Measurements from ENCODE around the gene ZNF385B. TPM values are rescaled to one million over a fixed set of nuclear protein-coding genes. Genes with fewer than 3 reads are reported as not detected.

The ZNF385B gene
- polyA plus RNA-seq, 1 of the 3 experiments (the other 2 are of a cell fraction) = 0.16 TPM

DNA sequence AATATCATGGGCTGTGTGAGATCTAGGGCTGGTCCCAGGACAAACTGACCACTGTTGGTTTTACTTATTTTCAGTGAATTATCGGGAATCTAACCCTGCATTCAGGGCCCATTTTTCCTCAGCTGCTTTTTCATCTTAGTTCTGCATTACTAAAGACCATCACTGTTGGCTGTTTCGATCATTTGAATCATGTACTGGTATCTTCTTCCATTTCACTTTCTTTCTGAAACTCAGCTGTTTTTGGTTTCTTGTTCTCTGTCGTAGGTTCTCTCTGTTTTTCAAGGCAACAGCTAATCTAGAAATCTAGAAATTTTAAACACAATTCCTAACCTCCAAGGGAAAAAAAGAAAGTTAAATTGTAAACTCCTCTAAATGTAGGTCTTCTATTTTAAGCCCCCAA lies 436.8 kb downstream of the ZNF385B start (continued):
- no peak for TF ChIP-seq TCF12 (IDR thresholded peaks at IDR 0.05)
- TF ChIP-seq RXRA (IDR thresholded peaks at IDR 0.05; ENCODE audit: borderline replicate concordance, low read depth) = no peak
- TF ChIP-seq, protein P1, sequence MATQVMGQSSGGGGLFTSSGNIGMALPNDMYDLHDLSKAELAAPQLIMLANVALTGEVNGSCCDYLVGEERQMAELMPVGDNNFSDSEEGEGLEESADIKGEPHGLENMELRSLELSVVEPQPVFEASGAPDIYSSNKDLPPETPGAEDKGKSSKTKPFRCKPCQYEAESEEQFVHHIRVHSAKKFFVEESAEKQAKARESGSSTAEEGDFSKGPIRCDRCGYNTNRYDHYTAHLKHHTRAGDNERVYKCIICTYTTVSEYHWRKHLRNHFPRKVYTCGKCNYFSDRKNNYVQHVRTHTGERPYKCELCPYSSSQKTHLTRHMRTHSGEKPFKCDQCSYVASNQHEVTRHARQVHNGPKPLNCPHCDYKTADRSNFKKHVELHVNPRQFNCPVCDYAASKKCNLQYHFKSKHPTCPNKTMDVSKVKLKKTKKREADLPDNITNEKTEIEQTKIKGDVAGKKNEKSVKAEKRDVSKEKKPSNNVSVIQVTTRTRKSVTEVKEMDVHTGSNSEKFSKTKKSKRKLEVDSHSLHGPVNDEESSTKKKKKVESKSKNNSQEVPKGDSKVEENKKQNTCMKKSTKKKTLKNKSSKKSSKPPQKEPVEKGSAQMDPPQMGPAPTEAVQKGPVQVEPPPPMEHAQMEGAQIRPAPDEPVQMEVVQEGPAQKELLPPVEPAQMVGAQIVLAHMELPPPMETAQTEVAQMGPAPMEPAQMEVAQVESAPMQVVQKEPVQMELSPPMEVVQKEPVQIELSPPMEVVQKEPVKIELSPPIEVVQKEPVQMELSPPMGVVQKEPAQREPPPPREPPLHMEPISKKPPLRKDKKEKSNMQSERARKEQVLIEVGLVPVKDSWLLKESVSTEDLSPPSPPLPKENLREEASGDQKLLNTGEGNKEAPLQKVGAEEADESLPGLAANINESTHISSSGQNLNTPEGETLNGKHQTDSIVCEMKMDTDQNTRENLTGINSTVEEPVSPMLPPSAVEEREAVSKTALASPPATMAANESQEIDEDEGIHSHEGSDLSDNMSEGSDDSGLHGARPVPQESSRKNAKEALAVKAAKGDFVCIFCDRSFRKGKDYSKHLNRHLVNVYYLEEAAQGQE (IDR thresholded peaks at IDR 0.05; ENCODE audit: low read depth, low read length) = no peak
- TF ChIP-seq TAF1 (IDR thresholded peaks at IDR 0.05; ENCODE audit: borderline replicate concordance, low read depth, low read length) = no peak
- TF ChIP-seq, protein P2, sequence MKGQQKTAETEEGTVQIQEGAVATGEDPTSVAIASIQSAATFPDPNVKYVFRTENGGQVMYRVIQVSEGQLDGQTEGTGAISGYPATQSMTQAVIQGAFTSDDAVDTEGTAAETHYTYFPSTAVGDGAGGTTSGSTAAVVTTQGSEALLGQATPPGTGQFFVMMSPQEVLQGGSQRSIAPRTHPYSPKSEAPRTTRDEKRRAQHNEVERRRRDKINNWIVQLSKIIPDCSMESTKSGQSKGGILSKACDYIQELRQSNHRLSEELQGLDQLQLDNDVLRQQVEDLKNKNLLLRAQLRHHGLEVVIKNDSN (IDR thresholded peaks at IDR 0.05; ENCODE audit: borderline replicate concordance, low read depth) = no peak

DNA sequence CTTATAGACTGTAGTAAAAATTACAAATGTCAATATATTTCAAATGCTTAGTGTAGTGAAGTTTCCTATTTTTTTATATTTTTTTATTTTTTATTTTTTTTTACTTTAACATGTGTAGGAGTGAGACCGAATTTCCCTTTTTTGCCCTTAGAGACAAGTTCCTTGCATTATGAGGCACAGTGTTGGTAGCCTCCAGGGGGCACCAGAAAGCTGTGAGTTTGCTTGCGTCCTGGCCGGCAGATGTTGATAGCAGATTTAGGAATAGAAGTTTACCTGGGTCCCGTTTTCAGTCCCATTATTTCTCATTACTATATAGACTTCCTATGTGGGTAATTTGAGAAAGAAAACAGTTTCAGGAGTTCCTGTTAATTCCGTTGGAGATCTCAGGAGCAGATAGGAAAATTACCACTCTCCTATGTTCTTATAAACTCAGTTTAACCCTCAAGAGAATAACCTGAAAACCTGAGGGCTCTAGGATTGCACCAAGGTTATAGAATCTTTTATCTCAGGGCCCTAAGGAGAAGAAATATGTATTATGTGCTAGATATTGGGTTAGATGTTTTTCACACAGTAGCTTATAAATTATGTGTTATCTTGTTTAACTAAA lies 439.3 kb downstream of the ZNF385B start:
- no peaks in the 10 kb centered on the region for H3K4me1 ChIP-seq (ENCODE audit: control insufficient read depth in 1 of 2, insufficient read depth in 2 of 2, low read depth in 1 of 2, low read length in 1 of 2)
- POLR2A ChIA-PET = no interaction called here
- TF ChIP-seq SMC3 (IDR thresholded peaks at IDR 0.05; ENCODE audit: low read depth, low read length) (peak; percentile 90), RAD21 (IDR thresholded peaks at IDR 0.05; ENCODE audit: low read length) (peak; percentile 90), RXRA (IDR thresholded peaks at IDR 0.05; ENCODE audit: borderline replicate concordance, low read depth) (no peak), TCF12 (IDR thresholded peaks at IDR 0.05) (peak; percentile 18; the same call in 1 of the 2 replicates), GATA2 (CRISPR knock-in tag; IDR thresholded peaks at IDR 0.05) (peak; percentile 13; the same call in 1 of the 2 replicates), CHD2 (IDR thresholded peaks at IDR 0.05; ENCODE audit: low read length, partially characterized antibody) (no peak), FOSL2 (IDR thresholded peaks at IDR 0.05; ENCODE audit: borderline replicate concordance, low read depth) (no peak)
- TF ChIP-seq, protein P3, sequence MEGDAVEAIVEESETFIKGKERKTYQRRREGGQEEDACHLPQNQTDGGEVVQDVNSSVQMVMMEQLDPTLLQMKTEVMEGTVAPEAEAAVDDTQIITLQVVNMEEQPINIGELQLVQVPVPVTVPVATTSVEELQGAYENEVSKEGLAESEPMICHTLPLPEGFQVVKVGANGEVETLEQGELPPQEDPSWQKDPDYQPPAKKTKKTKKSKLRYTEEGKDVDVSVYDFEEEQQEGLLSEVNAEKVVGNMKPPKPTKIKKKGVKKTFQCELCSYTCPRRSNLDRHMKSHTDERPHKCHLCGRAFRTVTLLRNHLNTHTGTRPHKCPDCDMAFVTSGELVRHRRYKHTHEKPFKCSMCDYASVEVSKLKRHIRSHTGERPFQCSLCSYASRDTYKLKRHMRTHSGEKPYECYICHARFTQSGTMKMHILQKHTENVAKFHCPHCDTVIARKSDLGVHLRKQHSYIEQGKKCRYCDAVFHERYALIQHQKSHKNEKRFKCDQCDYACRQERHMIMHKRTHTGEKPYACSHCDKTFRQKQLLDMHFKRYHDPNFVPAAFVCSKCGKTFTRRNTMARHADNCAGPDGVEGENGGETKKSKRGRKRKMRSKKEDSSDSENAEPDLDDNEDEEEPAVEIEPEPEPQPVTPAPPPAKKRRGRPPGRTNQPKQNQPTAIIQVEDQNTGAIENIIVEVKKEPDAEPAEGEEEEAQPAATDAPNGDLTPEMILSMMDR (IDR thresholded peaks at IDR 0.05) = peak; percentile 79
- no peaks in the 10 kb centered on the region for H3K9me2 ChIP-seq
- no peaks in the 10 kb centered on the region for H3F3A ChIP-seq (replicated peaks; ENCODE audit: insufficient read depth)
- no peaks in the 10 kb centered on the region for H3K36me3 ChIP-seq (replicated peaks in 1 of 2; ENCODE audit: control insufficient read depth in 1 of 2, insufficient read depth in 2 of 2, low read length in 1 of 2)
- H3K9me3 ChIP-seq = no peaks in the 10 kb centered on the region
- no peak overlapping the region for H3K4me2 ChIP-seq
- H3K79me2 ChIP-seq (ENCODE audit: insufficient read depth) = no peaks in the 10 kb centered on the region
- H3K4me3 ChIP-seq (ENCODE audit: low read depth in 2 of 2, low read length in 1 of 2) = no peak overlapping the region
- CTCF ChIA-PET = interaction anchor here (0.5 to 2.6 kb wide), 31 partner anchors 10 to 660 kb away, joined by 3 to 18 read pairs (median 4); no protein-coding TSS in a partner anchor
- no peaks in the 10 kb centered on the region for H3K27me3 ChIP-seq (ENCODE audit: insufficient read depth)
- no peak overlapping the region for H3K9ac ChIP-seq
- 13% methylated on average over 5 of the region's 5 CpGs for WGBS (ENCODE audit: low lambda C conversion rate)
- H4K20me1 ChIP-seq (ENCODE audit: insufficient read depth) = no peaks in the 10 kb centered on the region
- peak; percentile 40 for DNase-seq
- peak overlapping the region; percentile 17; the same call in 1 of the 2 replicates for H2AFZ ChIP-seq (ENCODE audit: low read depth)
- H3K27ac ChIP-seq (ENCODE audit: low read depth in 2 of 2, low read length in 1 of 2) = no peak overlapping the region
